ENCODE measurements around the gene PLGRKT.
"Not testable (repeated sequence)": the region's sequence is repeated elsewhere in the genome, so short reads cannot be mapped to it uniquely, and the experiment has no call there.

PLGRKT gene, protein sequence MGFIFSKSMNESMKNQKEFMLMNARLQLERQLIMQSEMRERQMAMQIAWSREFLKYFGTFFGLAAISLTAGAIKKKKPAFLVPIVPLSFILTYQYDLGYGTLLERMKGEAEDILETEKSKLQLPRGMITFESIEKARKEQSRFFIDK

DNA sequence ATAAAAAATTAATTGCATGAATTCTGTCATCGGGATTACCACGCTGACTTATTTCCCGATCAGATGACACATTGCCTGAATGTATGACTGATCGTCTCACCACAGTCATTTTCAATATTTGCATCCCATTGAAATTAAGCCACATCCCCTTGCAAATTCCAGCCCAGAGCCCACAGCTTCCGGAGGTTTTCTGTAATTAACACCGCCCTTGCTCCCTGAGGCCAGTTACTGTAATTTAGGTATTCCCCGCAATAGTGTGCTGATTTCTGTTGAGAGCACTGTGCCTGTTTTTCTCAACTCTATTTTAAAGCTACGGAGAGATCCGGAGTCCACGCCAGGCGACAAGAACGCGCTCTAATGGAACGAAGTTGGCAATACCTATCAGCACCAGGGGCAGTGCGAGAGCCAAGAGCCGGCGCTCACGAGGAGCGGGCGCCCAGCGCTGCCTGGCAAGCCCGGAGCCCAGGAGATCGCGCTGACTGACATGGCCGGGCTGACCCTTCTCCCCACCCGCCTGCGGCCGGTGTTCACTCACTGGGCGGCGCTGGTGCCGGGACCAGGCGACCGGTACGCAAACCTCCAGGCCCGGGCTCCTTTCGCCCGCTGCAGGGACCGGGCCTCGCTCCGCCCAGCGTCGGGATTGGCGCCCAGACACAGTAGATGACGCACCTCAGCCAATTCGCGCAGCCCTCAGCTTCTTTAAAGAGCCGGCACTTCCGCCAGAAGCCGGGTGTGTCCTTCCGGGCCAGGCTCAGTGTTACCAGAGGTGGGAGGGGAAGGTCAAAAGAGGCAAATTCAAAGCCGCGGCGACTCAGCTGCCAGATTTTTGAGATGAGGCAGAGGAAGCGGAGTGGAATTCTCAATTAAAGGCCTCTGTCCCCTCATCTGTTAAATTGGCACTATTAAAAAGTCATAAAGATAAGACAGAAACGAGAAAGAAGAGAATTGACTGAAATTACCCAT, at the start of gene PLGRKT:
Gene PLGRKT (minus strand): TSS at position 672 of the 963 bp plus-strand sequence. CDS start 5,948 bp downstream, outside the sequence.
- DNase-seq = peak; percentile 85

DNA sequence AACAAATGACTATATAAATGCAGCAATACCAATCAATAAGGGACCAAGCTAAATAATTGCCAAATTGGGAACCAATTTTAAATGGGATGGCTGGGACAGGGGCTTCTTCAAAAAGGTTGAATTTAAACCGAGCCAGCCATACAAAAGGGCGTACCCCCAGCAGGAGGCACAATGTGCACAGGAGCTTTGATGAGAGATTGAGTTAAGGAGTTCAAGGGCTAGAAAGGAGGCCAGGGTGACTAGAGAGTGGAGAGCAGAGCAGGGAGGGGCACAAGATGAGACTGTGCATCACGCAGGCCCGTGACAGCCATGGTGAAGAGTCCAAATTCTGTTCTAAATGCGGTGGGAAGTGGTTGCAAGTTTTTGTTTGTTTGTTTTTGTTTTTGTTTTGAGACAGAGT, 49.3 kb upstream of the PLGRKT start:
- DNase-seq = no peak

GRCh38 chr9:5485378-5486085, 47.8 kb upstream of the PLGRKT start:
- DNase-seq = no peak

- DNase-seq = no peak
Measured at GRCh38 chr9:5483306-5483705, 45.6 kb upstream of the PLGRKT start.

GRCh38 chr9:5482194-5482593, 44.5 kb upstream of the PLGRKT start:
- no peak for DNase-seq

DNA sequence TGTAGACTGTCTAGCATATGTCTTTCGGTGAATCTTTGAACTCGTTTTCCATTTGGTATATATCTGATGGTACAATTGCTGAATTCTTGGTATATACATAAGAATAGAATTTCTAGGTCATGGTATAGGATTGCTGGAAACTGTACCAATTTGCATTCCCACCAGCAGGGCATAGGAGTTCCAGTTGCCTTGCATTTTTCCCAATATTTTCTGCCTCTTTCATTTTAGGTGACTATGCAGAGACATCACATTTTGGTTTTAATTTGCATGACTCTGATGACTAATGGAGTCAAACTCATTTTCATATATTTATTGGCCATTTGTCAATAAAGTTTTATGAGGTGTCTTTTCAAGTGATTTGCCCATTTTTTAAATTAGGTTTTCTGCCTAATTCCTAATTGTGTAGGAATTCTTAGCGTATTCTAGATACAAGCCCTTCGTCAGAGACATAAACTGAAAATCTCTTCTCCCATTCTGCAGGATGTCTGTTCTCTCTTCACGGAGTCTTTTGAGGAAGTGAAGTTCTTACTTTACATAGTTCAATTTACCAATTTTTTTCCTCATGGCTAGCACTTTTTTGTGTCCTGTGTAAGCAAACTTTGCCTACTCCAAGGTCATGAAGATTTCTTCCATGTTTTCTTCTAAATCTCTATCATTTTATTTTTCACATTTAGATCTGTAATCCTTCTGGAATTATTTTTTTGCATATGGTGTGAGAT, 43.8 kb upstream of the PLGRKT start:
- no peak for DNase-seq

GRCh38 chr9:5480919-5481318, 43.2 kb upstream of the PLGRKT start:
- no peak for DNase-seq

DNA sequence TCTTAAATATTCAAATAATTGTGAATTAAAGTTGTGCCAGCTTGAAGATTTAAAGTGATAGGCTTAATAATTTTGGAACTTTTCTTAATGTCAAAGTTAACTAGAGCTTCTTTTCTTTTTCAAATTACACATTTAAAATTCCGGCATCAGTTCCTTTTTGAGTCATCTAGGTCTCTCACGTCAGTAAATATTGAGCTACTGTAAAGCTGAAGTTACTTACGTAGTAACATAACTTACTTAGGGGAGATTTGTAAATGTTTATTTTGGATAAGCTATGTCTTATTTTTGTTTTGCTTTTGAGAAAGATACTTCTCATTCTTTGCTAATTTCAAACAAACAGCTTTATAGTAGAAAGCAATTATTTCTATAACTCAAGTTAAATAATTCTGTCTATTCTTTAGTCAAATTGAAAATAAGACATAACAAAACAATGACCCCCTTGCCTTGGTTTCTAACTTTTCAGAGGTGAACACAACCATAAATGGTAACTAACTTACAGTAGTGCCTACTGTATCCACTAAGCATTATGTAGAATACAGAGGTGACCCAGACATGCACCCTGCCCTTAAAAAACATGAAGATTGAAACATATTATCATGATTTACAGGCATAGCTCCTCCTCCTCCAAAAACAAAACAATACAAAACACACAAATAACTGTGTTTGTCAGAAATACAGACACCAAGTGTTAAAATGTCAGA, 42.4 kb upstream of the PLGRKT start:
- no peak for DNase-seq

DNA sequence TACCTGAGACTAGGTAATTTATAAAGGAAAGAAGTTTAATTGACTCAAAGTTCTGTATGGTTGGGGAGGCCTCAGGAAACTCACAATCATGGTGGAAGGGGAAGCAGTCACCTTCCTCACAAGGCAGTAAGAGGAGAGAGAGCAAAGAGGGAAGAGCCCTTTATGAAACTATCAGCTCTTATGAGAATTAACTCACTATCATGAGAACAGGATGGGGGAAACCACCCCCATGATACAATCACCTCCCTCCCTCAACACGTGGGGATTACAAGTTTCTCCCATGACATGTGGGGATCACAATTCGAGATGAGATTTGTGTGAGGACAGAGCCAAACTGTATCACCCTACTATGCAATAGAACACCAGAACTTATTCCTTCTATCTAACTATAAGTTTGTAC, 40.5 kb upstream of the PLGRKT start:
- no peak for DNase-seq

DNA sequence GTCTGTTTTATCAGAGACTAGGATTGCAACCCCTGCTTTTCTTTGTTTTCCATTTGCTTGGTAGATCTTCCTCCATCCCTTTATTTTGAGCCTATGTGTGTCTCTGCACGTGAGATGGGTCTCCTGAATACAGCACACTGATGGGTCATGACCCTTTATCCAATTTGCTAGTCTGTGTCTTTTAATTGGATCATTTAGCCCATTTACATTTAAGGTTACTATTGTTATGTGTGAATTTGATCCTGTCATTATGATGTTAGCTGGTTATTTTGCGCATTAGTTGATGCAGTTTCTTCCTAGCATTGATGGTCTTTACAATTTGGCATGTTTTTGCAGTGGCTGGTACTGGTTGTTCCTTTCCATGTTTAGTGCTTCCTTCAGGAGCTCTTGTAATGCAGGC, 37.9 kb upstream of the PLGRKT start:
- not testable (repeated sequence) for DNase-seq

- DNase-seq = no peak
Measured at GRCh38 chr9:5470816-5471215, 33.1 kb upstream of the PLGRKT start.

DNA sequence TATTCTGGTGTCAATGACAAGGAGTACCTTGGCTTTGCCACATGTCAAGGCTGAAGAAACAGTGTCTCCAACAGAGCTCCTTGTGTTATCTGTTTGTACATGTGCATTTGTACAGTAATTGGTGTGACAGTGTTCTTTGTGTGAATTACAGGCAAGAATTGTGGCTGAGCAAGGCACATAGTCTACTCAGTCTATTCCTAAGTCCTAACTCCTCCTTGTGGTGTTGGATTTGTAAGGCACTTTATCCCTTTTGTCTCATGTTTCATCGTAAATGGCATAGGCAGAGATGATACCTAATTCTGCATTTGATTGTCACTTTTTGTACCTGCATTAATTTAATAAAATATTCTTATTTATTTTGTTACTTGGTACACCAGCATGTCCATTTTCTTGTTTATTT, 32.4 kb upstream of the PLGRKT start:
- no peak for DNase-seq

DNA sequence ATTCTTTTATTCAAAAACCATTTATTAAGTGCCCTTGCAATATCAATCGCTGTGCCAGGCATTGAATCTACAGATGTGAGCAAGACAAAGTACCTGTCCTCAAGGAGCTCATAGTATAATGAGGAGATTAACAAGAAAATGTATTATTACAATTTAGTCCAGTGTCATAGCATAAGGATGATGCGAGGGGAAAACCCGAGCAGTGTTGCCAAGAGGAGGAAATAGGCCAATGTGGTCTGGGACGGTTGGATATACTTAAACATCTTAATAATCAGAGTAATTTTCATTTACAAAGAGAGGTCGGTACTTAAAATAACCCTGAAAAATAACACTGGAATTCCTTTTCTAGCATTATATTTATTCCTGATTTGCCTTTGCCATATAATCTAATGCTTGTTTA, 31.1 kb upstream of the PLGRKT start:
- no peak for DNase-seq

- DNase-seq = no peak
Measured at GRCh38 chr9:5466766-5467165, 29.0 kb upstream of the PLGRKT start.

DNA sequence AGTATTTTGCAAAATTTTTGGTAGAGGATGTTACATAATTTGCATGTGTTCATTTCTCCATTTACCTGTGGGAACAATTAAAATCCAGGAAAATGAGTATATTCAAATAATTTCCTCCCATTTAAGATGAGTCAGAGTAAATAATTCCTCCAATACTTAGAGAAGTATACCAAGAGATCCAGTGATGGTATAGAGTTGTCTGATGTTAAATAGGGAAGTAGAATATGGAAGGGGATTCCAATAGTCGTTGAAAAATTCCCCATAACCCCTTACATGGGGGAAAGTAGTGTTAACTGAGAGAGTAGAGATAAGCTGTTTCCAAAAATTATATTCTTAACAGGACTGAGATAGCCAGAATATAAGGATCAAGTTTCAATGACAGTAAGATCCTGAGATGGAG, 28.3 kb upstream of the PLGRKT start:
- DNase-seq = no peak

DNA sequence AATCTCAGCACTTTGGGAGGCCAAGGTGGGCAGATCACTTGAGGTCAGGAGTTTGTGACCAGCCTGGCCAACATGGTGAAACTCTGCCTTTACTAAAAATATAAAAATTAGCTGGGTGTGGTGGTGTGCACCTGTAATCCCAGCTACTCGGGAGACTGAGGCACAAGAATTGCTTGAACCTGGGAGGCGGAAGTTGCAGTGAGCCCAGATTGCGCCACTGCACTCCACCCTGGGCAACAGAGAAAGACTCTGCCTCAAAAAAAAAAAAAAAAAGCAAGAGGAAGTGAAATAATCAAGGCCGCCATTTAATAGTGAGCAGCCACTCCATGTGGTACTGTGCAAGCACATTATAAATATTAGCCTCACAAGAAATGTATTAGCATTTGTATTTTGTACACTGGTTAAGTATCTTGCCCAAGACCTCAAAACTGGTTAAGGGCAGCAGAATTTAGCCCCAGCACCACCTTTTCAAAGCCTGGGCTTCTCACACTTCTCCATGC, 27.2 kb upstream of the PLGRKT start:
- DNase-seq = not testable (repeated sequence)

DNA sequence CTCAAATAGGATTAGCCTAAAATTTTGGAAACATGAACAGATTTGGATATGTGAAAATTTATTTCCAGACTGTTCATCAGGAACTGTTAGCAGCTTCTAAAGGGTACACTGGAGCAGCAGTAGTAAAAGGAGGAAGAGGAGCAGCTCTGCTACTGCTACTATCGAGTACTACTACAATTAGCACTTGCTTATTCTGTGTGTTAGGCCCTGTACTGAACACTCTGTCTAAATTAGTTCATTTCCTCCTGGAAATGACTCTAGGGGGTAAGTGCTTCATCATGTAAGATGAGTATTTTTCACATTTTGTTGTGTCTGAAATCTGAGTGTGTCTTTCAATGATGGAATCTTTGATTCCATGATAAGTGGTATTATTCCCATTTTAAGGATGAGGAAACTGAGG, 22.4 kb upstream of the PLGRKT start:
- no peak for DNase-seq

GRCh38 chr9:5459289-5459829, 21.6 kb upstream of the PLGRKT start:
- no peak for DNase-seq

GRCh38 chr9:5455181-5455580, 17.5 kb upstream of the PLGRKT start:
- no peak for DNase-seq

- no peak for DNase-seq
Measured at GRCh38 chr9:5453673-5454072, 15.9 kb upstream of the PLGRKT start.

GRCh38 chr9:5453004-5453403, 15.3 kb upstream of the PLGRKT start:
- DNase-seq = no peak

- DNase-seq = no peak
Measured at GRCh38 chr9:5452286-5452609, 14.5 kb upstream of the PLGRKT start.
